Keratinocyte (primary cell): ENCODE data around the gene CDK15. TPM values are rescaled to one million over a fixed set of nuclear protein-coding genes. Genes with fewer than 3 reads are reported as not detected.

ENCODE experiments used
- DNase-seq: peaks from one replicate; pipeline ENCODE4 v3.0.0-alpha.2; 2011; ENCODE audit warnings: low read depth, missing footprints, low spot score
- FAIRE-seq: peaks from 2 replicates; lab custom pipeline; 2011; peaks lifted over from hg19 to GRCh38; lab: Jason Lieb, UNC
- H2AFZ ChIP-seq: 2 replicates; pipeline ENCODE4 v1.6.0; 2012; ENCODE audit warnings: low read length, control low read depth, inconsistent platforms; ENCODE audit not compliant: control insufficient read depth
- H3K27ac ChIP-seq: 2 replicates; pipeline ENCODE4 v1.5.1; 2011; ENCODE audit warnings: low read length; ENCODE audit not compliant: control insufficient read depth, insufficient read depth
- H3K27me3 ChIP-seq: 3 replicates; pipeline ENCODE4 v1.6.0; 2011; ENCODE audit warnings: low read length; ENCODE audit not compliant: control insufficient read depth, insufficient read depth; ENCODE audit errors: extremely low read depth
- H3K36me3 ChIP-seq, 2 experiments: 2 replicates in 1 of 2; 3 replicates in 1 of 2; pipeline ENCODE4 v1.5.1; 2011; ENCODE audit warnings: low read length in 2 of 2, mild to moderate bottlenecking in 1 of 2; ENCODE audit not compliant: control insufficient read depth in 2 of 2, insufficient read depth in 2 of 2; ENCODE audit errors: extremely low read depth in 1 of 2
- H3K4me1 ChIP-seq: 3 replicates; pipeline ENCODE4 v1.5.1; 2011; ENCODE audit warnings: low read length; ENCODE audit not compliant: control insufficient read depth, insufficient read depth; ENCODE audit errors: extremely low read depth
- H3K4me2 ChIP-seq: 3 replicates; pipeline ENCODE4 v1.6.0; 2011; ENCODE audit warnings: low read depth, low read length; ENCODE audit not compliant: control insufficient read depth, insufficient read depth; ENCODE audit errors: extremely low read depth
- H3K4me3 ChIP-seq, 3 experiments: fragments of 200-600 bp in 1 of 3; sonication (generic) in 1 of 3; 2 replicates in 2 of 3; 3 replicates in 1 of 3; pipeline ENCODE4 v1.5.1; 2011 to 2016; ENCODE audit warnings: low read length in 3 of 3, mild to moderate bottlenecking in 3 of 3, control low read depth in 2 of 3, inconsistent platforms in 1 of 3, low read depth in 1 of 3, mixed read lengths in 1 of 3, mixed run types in 1 of 3, moderate library complexity in 1 of 3; ENCODE audit not compliant: control insufficient read depth in 2 of 3, insufficient read depth in 2 of 3; ENCODE audit errors: extremely low read depth in 1 of 3
- H3K79me2 ChIP-seq: 2 replicates; pipeline ENCODE4 v1.6.0; 2012; ENCODE audit warnings: low read length; ENCODE audit not compliant: control insufficient read depth, insufficient read depth
- H3K9ac ChIP-seq: 3 replicates; pipeline ENCODE4 v1.6.0; 2011; ENCODE audit warnings: low read length; ENCODE audit not compliant: control insufficient read depth, insufficient read depth; ENCODE audit errors: extremely low read depth
- H3K9me1 ChIP-seq: 3 replicates; pipeline ENCODE4 v1.6.0; 2011; ENCODE audit warnings: low read length; ENCODE audit not compliant: control insufficient read depth, insufficient read depth; ENCODE audit errors: extremely low read depth
- H3K9me3 ChIP-seq: 2 replicates; pipeline ENCODE4 v1.5.1; 2012; ENCODE audit warnings: low read depth, low read length; ENCODE audit not compliant: control insufficient read depth
- H4K20me1 ChIP-seq: 3 replicates; pipeline ENCODE4 v1.6.0; 2011; ENCODE audit warnings: low read length; ENCODE audit not compliant: control insufficient read depth, insufficient read depth; ENCODE audit errors: extremely low read depth
- CTCF ChIP-seq, 3 experiments: IDR thresholded peaks in 1 of 3; conservative IDR thresholded peaks in 1 of 3; optimal IDR thresholded peaks in 1 of 3; 2 replicates in 2 of 3; 3 replicates in 1 of 3; pipeline versions ENCODE3 to v1.5.1; 2011; ENCODE audit warnings: low read length in 3 of 3, mild to moderate bottlenecking in 3 of 3, moderate library complexity in 2 of 3, control low read depth in 1 of 3, inconsistent platforms in 1 of 3; ENCODE audit not compliant: insufficient read depth in 2 of 3; ENCODE audit errors: extremely low read depth in 1 of 3
- EZH2 ChIP-seq: IDR thresholded peaks from one replicate; pipeline ENCODE4 v1.6.1; 2012; ENCODE audit warnings: inconsistent platforms, mild to moderate bottlenecking, low read length, moderate library complexity
- dilution Hi-C: fragments of 300-500 bp; cut with MboI; formaldehyde crosslinking; loops from one replicate; pipeline ENCODE4 v1.7.0; 2020; ENCODE audit warnings: low sequenced_read_pairs; ENCODE audit not compliant: extremely low pct_ligation_motif_present
- polyA plus RNA-seq, 5 experiments: library from polyadenylated mRNA; depleted of rRNA in 3 of 5; stranded (reverse) in 3 of 5; stranded (forward) in 1 of 5; unstranded in 1 of 5; fragments of >200 nt; gene quantifications; 1 replicate in 1 of 5; 2 replicates in 3 of 5; 3 replicates in 1 of 5; pipeline versions ENCODE4 v1.2.1 to v1.2.3, GENCODE V29; 2011 to 2012; ENCODE audit warnings: missing spikeins in 2 of 5, low read depth in 1 of 5, low replicate concordance in 1 of 5

The CDK15 gene
- polyA plus RNA-seq, 1 donor (not counting 4 experiments of a cell fraction or from before 2014, with no cell fraction given), result 0.96 TPM

- Histone ChIP-seq H2AFZ (no peak overlapping the region), H3K9me3 (no peaks in the 10 kb centered on the region), H3K79me2 (no peaks in the 10 kb centered on the region), H4K20me1 (no peaks in the 10 kb centered on the region), H3K36me3 (no peaks in the 10 kb centered on the region), H3K4me2 (no peak overlapping the region), H3K27ac (no peak overlapping the region), H3K9me1 (no peaks in the 10 kb centered on the region), H3K4me3 (no peak overlapping the region), H3K4me1 (peaks cover 6% of the 10 kb centered on the region), H3K27me3 (peaks cover 30% of the 10 kb centered on the region), H3K9ac (no peak overlapping the region)
- dilution Hi-C loops, result no loop called here
- no peak for DNase-seq
- no peak for FAIRE-seq
- TF ChIP-seq EZH2 (no peak), CTCF (optimal IDR thresholded peaks at IDR 0.05 in 1 of 3, IDR thresholded peaks at IDR 0.05 in 1 of 3, conservative IDR thresholded peaks at IDR 0.05 in 1 of 3; ENCODE audit: extremely low read depth in 1 of 3, insufficient read depth in 2 of 3, low read length in 3 of 3) (no peak)
Observed at GRCh38 chr2:201880993-201881611, 74.8 kb downstream of the CDK15 start.

GRCh38 chr2:201881741-201882140 lies 75.4 kb downstream of the CDK15 start:
- H3K9me1 ChIP-seq, result no peaks in the 10 kb centered on the region
- no peaks in the 10 kb centered on the region for H3K79me2 ChIP-seq
- H3K27ac ChIP-seq, result no peak overlapping the region
- no peaks in the 10 kb centered on the region for H4K20me1 ChIP-seq
- H3K4me2 ChIP-seq, result no peak overlapping the region
- H3K9ac ChIP-seq, result no peak overlapping the region
- no peak overlapping the region for H2AFZ ChIP-seq
- H3K9me3 ChIP-seq, result no peaks in the 10 kb centered on the region
- H3K4me1 ChIP-seq, result peaks cover 6% of the 10 kb centered on the region
- H3K27me3 ChIP-seq, result peaks cover 30% of the 10 kb centered on the region
- DNase-seq, result no peak
- no peak for TF ChIP-seq EZH2
- no peak for TF ChIP-seq CTCF (optimal IDR thresholded peaks at IDR 0.05 in 1 of 3, IDR thresholded peaks at IDR 0.05 in 1 of 3, conservative IDR thresholded peaks at IDR 0.05 in 1 of 3; ENCODE audit: extremely low read depth in 1 of 3, insufficient read depth in 2 of 3, low read length in 3 of 3)
- H3K4me3 ChIP-seq, result no peak overlapping the region
- no peaks in the 10 kb centered on the region for H3K36me3 ChIP-seq
- dilution Hi-C loops, result no loop called here
- no peak for FAIRE-seq
